Stimulated activated CD4-positive, alpha-beta T cell treated with anti-CD3 and anti-CD28 coated beads, Interleukin-15, amount 100 ng/mL, for 24 hours (primary cell): Measurements from ENCODE around the gene FMO5.
"Not testable (repeated sequence)": the region's sequence is repeated elsewhere in the genome, so short reads cannot be mapped to it uniquely, and the experiment has no call there.

Experiments used
- DNase-seq: peaks from one replicate; pipeline ENCODE4 v3.0.0-alpha.2; 2020

The FMO5 gene

DNA sequence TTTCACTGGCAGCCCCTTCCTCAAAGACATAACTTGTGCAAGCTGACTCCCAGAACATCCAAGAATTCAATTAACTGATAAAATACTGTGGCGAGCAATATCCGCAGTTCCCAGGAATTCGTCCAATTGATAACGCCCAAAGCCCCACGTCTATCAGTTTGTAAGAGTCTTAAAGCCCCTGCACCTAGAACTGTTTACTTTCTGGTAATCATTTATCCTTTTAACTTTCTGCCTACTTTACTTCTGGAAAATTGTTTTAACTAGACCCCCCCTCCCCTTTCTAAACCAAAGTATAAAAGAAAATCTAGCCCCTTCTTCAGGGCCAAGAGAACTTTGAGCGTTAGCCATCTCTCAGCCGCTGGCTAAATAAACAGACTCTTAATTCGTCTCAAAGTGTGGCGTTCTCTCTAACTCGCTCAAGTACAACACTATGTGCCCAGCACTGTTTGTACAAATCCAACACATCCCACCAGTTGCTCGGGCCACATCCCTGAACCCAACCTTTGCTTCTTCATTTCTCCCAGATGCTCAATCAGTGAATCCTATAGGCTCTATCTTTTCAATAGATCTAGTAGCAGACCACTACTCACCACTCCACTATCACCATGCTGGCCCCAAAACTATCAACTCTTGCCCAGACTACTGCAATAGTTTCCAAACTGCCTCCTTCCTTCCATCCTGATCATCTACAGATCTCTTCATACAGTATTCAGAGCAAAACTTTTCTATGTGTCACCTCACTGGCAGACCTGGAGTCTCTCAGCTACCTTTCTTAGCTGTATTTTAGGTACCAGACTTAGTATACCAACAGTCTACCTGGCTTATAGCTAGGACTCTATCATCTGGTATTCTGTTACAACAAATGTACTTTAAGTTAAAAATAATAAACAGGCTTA lies 14.0 kb upstream of the FMO5 start:
- DNase-seq: no peak

GRCh38 chr1:147238053-147238902 lies 13.1 kb upstream of the FMO5 start:
- no peak for DNase-seq

- DNase-seq: no peak
Measured at GRCh38 chr1:147236959-147237791, 12.0 kb upstream of the FMO5 start.

GRCh38 chr1:147236448-147236847 lies 11.3 kb upstream of the FMO5 start:
- DNase-seq: no peak

DNA sequence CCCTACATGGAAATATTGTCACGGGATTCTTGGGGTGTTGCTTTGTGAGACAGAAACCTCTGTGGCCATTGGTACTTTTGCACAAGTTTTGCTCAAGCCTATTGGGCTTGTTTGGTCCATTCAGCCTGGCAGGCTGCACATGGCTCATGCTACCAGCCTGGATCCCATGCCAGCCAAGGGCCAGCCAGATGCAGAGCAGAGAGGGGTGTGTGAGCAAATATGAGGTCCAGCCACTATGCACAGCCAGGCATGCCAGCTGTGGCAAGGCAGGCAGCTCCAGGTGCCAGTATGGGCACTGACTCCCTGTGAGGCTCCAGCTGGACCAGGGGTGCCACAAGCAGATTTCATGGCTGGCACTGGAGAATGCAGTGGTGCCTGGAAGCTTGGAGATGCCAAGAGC lies 10.7 kb upstream of the FMO5 start:
- no peak for DNase-seq

DNA sequence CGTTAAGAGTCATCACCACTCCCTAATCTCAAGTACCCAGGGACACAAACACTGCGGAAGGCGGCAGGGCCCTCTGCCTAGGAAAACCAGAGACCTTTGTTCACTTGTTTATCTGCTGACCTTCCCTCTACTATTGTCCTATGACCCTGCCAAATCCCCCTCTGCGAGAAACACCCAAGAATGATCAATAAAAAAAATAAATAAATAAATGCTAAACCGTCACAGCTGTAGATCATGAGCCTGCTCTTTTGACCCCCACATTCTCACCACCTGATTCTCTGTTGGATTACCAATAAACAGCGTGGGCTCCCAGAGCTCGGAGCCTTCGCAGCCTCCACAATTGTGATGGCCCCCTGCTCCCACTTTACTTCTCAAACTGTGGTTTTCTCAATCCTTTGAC lies 8.8 kb upstream of the FMO5 start:
- not testable (repeated sequence) for DNase-seq

GRCh38 chr1:147231032-147231431 lies 5.9 kb upstream of the FMO5 start:
- not testable (repeated sequence) for DNase-seq

DNA sequence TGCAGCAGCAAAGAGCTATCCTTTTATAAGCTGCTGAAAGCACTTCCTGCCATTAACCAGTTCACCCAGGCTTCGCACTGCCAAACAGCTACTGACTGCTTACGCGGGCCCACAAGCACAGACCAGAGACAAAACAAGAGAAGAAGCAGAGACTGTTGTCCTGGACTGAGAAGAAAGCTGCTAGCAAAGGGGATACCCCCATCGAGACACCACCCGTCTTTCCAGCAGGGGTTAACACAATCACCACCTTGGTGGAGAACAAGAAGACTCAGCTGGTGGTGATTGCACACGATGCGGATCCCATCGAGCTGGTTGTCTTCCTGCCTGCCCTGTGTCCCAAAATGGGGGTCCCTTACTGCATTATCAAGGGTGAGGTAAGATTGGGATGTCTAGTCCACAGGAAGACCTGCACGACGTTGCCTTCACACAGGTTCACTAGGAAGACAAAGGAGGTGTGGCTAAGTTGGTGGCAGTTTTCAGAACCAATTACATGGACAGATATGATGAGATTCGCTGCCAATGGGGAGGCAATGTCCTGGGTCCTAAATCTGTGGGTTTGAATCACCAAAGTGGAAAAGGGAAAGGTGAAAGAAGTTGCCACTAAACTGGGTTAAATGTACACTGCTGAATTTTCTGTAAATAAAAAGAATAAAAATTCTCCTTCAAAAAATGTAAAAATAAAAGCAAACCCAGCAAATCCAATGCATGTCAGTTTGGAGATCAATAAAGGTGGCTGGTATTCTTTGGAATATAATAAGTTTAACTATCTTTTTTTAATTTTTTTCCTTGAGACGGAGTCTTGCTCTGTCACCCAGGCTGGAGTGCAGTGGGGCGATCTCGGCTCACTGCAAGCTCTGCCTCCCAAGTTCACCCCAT lies 1.2 kb downstream of the FMO5 start:
- DNase-seq: no peak

GRCh38 chr1:147218606-147219005 lies 6.5 kb downstream of the FMO5 start:
- no peak for DNase-seq

- no peak for DNase-seq
Measured at GRCh38 chr1:147217141-147217540, 8.0 kb downstream of the FMO5 start.

- DNase-seq: no peak
Measured at GRCh38 chr1:147216124-147216523, 9.0 kb downstream of the FMO5 start.

DNA sequence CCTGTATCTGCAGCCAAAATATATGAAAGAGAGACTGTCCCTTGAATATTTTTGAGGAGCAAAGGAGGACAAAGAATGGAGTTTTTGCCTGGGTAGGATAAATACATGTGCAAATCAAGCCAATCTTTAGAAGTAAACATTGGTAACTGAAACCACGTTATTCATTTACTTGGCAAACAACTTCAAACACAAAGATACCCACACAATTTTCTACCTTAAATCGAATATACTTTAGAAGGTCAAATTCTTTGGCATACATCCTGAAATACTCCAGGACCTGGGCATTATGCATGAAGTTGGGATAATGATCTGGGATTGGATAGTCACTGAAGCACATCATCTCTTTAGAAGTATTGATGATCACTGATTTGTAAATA lies 9.6 kb downstream of the FMO5 start:
- DNase-seq: no peak

GRCh38 chr1:147214842-147215539 lies 10.1 kb downstream of the FMO5 start:
- no peak for DNase-seq

DNA sequence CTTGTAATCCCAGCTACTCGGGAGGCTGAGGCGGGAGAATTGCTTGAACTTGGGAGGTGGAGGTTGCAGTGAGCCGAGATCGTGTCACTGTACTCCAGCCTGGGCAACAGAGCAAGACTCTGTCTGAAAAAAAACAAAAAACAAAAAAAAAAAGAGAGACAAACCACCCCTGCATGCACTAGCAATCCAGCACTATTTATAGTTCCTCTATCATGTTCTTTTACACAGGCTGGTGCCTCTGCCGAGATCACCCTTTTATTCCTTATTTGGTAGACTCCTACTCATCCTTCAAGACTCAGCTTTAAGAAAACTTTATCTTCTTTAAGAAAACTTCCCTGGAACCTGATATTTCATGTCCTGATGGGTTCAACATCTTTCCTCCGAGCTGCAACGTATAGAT lies 10.8 kb downstream of the FMO5 start:
- no peak for DNase-seq

DNA sequence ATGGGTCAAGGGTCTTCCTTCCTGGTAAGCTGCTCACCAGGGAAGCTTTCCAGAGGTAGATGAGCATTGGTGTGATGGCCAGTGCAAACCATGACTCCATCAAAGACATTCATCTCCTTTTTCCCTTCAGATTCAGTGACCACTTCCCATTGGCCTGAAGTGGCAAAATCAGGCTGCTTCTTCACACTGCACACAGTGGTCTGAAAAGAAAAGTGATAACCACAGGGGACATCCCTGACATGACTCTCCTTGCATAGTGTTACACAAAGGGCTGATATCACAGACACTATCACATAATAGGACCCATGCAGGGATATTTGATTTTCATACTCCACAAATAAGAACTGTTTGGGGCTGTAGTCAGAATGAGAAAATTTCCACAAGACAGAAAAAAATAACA lies 11.9 kb downstream of the FMO5 start:
- DNase-seq: no peak

DNA sequence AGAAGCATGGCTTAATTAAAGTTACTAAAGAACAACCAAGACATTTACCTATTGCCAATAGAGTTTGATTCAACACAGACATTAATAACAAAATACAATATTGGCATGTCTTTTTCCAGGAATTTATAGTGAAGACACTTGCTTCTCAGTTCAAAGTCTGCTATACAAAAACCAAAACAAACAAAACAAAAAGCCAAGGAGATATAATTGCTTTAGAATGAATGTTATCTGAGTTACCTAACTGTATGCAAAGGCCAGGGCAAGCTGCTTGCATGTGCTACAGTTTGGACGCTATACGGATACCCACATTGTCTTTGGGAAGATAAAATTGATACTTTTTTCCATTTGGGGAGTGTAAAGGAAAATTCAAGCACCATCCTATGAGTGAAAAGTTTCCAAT lies 13.6 kb downstream of the FMO5 start:
- no peak for DNase-seq

- DNase-seq: no peak
Measured at GRCh38 chr1:147210987-147211386, 14.2 kb downstream of the FMO5 start.

- DNase-seq: no peak
Measured at GRCh38 chr1:147209825-147210821, 15.0 kb downstream of the FMO5 start.

- DNase-seq: no peak
Measured at GRCh38 chr1:147208619-147209018, 16.5 kb downstream of the FMO5 start.

GRCh38 chr1:147207192-147207591 lies 17.9 kb downstream of the FMO5 start:
- DNase-seq: no peak
